IPS-18c (cell line): Measurements from ENCODE around the gene EHMT2.

Experiments
- H3K4me3 ChIP-seq: 2 replicates; pipeline ENCODE4 v1.7.0; 2013; ENCODE audit warnings: low read depth, mild to moderate bottlenecking, low read length, moderate library complexity; ENCODE audit not compliant: insufficient read depth
- H3K9me3 ChIP-seq: one replicate; pipeline ENCODE4 v1.6.1; 2013; ENCODE audit warnings: mild to moderate bottlenecking, low read length, moderate library complexity; ENCODE audit not compliant: control insufficient read depth, insufficient read depth

Gene EHMT2

GRCh38 chr6:31899882-31900722, 2.6 kb upstream of the EHMT2 start:
- Histone ChIP-seq H3K4me3 (no peak overlapping the region), H3K9me3 (no peaks in the 10 kb centered on the region)

GRCh38 chr6:31899215-31899614, 1.7 kb upstream of the EHMT2 start:
- Histone ChIP-seq H3K4me3 (no peak overlapping the region), H3K9me3 (no peaks in the 10 kb centered on the region)

GRCh38 chr6:31898383-31899011, 999 bp upstream of the EHMT2 start:
- Histone ChIP-seq H3K9me3 (no peaks in the 10 kb centered on the region), H3K4me3 (peak overlapping the region; percentile 72)

- Histone ChIP-seq H3K4me3 (peak overlapping the region; percentile 72), H3K9me3 (no peaks in the 10 kb centered on the region)
Observed at GRCh38 chr6:31896856-31897611, 464 bp downstream of the EHMT2 start.

GRCh38 chr6:31896493-31896855, 1.0 kb downstream of the EHMT2 start:
- Histone ChIP-seq H3K9me3 (no peaks in the 10 kb centered on the region), H3K4me3 (peak overlapping the region; percentile 72)

GRCh38 chr6:31892821-31893220, 4.7 kb downstream of the EHMT2 start:
- no peak overlapping the region for H3K4me3 ChIP-seq
- H3K9me3 ChIP-seq = peaks cover under 1% of the 10 kb centered on the region

- no peak overlapping the region for H3K4me3 ChIP-seq
Observed at GRCh38 chr6:31889331-31889972, 8.0 kb downstream of the EHMT2 start.

GRCh38 chr6:31888276-31889258, 8.9 kb downstream of the EHMT2 start:
- peaks cover 2% of the 10 kb centered on the region for H3K9me3 ChIP-seq
- no peak overlapping the region for H3K4me3 ChIP-seq

More at GRCh38 chr6:31889331-31889972, 8.0 kb downstream of the EHMT2 start:
- H3K9me3 ChIP-seq = peaks cover 2% of the 10 kb centered on the region

- Histone ChIP-seq H3K9me3 (peaks cover 2% of the 10 kb centered on the region), H3K4me3 (no peak overlapping the region)
Observed at GRCh38 chr6:31887173-31888007, 10.1 kb downstream of the EHMT2 start.

GRCh38 chr6:31886541-31886991, 10.9 kb downstream of the EHMT2 start:
- Histone ChIP-seq H3K4me3 (no peak overlapping the region), H3K9me3 (peaks cover 2% of the 10 kb centered on the region)

- H3K4me3 ChIP-seq = no peak overlapping the region
- peaks cover 2% of the 10 kb centered on the region for H3K9me3 ChIP-seq
Observed at GRCh38 chr6:31884528-31885035, 12.9 kb downstream of the EHMT2 start.

- Histone ChIP-seq H3K4me3 (no peak overlapping the region), H3K9me3 (peaks cover 2% of the 10 kb centered on the region)
Observed at GRCh38 chr6:31883676-31884075, 13.8 kb downstream of the EHMT2 start.

- H3K9me3 ChIP-seq = no peaks in the 10 kb centered on the region
- H3K4me3 ChIP-seq = no peak overlapping the region
Observed at GRCh38 chr6:31882344-31882743, 15.2 kb downstream of the EHMT2 start.

- H3K4me3 ChIP-seq = no peak overlapping the region
- no peaks in the 10 kb centered on the region for H3K9me3 ChIP-seq
Observed at GRCh38 chr6:31881136-31881859, 16.2 kb downstream of the EHMT2 start.

GRCh38 chr6:31880616-31881015, 16.9 kb downstream of the EHMT2 start:
- Histone ChIP-seq H3K4me3 (no peak overlapping the region), H3K9me3 (no peaks in the 10 kb centered on the region)
